ENCODE data around the gene TMCO5A. TPM values are rescaled to one million over a fixed set of nuclear protein-coding genes. Genes with fewer than 3 reads are reported as not detected.

Gene TMCO5A
- total and polyA plus RNA-seq, 2 of the 8 experiments (the other 6 are each of a cell fraction or from before 2014, with no cell fraction given): not detected

DNA sequence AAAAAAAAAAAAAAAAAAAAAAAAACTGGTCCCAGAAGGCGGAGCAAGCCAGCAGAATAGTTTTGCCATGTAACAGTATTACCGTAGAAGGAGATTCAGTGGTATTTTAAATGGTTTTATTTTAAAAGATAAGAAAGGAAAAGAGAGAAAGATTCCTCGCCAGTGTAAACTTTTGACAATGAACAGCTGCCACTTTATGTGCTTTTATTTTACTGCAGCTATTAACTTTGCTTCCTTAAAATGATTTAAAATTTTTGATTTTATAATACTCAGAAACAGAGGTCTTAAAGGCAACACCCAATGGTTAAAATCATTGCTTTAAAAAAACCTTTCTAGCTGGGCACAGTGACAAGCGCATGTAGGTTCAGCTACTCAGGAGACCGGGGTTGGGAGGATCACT, 46.8 kb downstream of the TMCO5A start:
- no peak overlapping the region for H2AK5ac ChIP-seq (ENCODE audit: low read depth, low read length)
- H3K27ac ChIP-seq (ENCODE audit: low read depth, low read length): no peak overlapping the region
- no peaks in the 10 kb centered on the region for H3K23me2 ChIP-seq (ENCODE audit: low read depth, low read length)
- no peak overlapping the region for H4K8ac ChIP-seq (ENCODE audit: extremely low read depth, insufficient read depth, low read length)
- no peak overlapping the region for H2BK20ac ChIP-seq (ENCODE audit: low read length)
- no peaks in the 10 kb centered on the region for H3K27me3 ChIP-seq (replicated peaks in 1 of 4; ENCODE audit: control insufficient read depth in 3 of 4, extremely low read depth in 1 of 4, insufficient read depth in 3 of 4, low read length in 3 of 4)
- no peak overlapping the region for H4K5ac ChIP-seq (ENCODE audit: insufficient read length, low read depth, low read length)
- H3K79me2 ChIP-seq (ENCODE audit: control insufficient read depth in 1 of 2, insufficient read depth in 2 of 2, low read length in 2 of 2): no peaks in the 10 kb centered on the region
- H4K91ac ChIP-seq (replicated peaks; ENCODE audit: insufficient read length, low read length): no peak overlapping the region
- H3K9me3 ChIP-seq (ENCODE audit: insufficient read depth in 2 of 2, low read depth in 1 of 2, low read length in 1 of 2): no peaks in the 10 kb centered on the region
- no peak overlapping the region for H3K4me2 ChIP-seq (ENCODE audit: insufficient read depth in 1 of 2, low read depth in 2 of 2, low read length in 2 of 2)
- H3K4me3 ChIP-seq (ENCODE audit: extremely low read depth in 1 of 4, insufficient read depth in 2 of 4, low read depth in 3 of 4, low read length in 4 of 4): no peak overlapping the region
- no peak overlapping the region for H3K56ac ChIP-seq (replicated peaks; ENCODE audit: insufficient read length, low read depth, low read length)
- no peak overlapping the region for H3K18ac ChIP-seq (ENCODE audit: extremely low read depth, low read length)
- no peak overlapping the region for H2BK5ac ChIP-seq (ENCODE audit: low read depth, low read length)
- POLR2A ChIA-PET (ENCODE audit: partially characterized antibody): no interaction called here
- no peaks in the 10 kb centered on the region for H4K20me1 ChIP-seq (replicated peaks in 1 of 2; ENCODE audit: control insufficient read depth in 1 of 2, insufficient read depth in 2 of 2, low read length in 2 of 2)
- DNase-seq (ENCODE audit: low read depth in 1 of 2, low spot score in 2 of 2) (no peak), FAIRE-seq (no peak)
- no peaks in the 10 kb centered on the region for H3K79me1 ChIP-seq (ENCODE audit: low read depth, low read length)
- H2BK15ac ChIP-seq (ENCODE audit: low read length): no peak overlapping the region
- H3K9ac ChIP-seq (replicated peaks in 1 of 4; ENCODE audit: extremely low read depth in 1 of 4, low read depth in 3 of 4, low read length in 3 of 4): no peak overlapping the region
- no peak overlapping the region for H2BK12ac ChIP-seq (ENCODE audit: low read depth, low read length)
- 87% methylated on average over 5 of the region's 5 CpGs; no CpG with 5 or more reads in 1 of the 2 experiments for whole genome bisulfite sequencing, 2 experiments (ENCODE audit: extremely low coverage in 1 of 2, insufficient coverage in 1 of 2, insufficient read length in 1 of 2, insufficient replicate concordance in 2 of 2, low coverage in 1 of 2, low lambda C conversion rate in 2 of 2, missing lambda C conversion rate in 1 of 2)
- H3K36me3 ChIP-seq (ENCODE audit: control insufficient read depth in 2 of 4, insufficient read depth in 4 of 4, low read length in 3 of 4): no peaks in the 10 kb centered on the region
- no peak overlapping the region for H3K14ac ChIP-seq (ENCODE audit: insufficient read length)
- H3K4me1 ChIP-seq (replicated peaks in 1 of 4; ENCODE audit: control insufficient read depth in 3 of 4, insufficient read depth in 4 of 4, low read length in 3 of 4): no peaks in the 10 kb centered on the region
- TF ChIP-seq POLR2A (IDR thresholded peaks at IDR 0.05; ENCODE audit: control extremely low read depth in 1 of 2, low read depth in 2 of 2, low read length in 2 of 2): no peak
- TF ChIP-seq HDAC6 (IDR thresholded peaks at IDR 0.05; ENCODE audit: low read depth, low read length): no peak
- no peak overlapping the region for H2BK120ac ChIP-seq (replicated peaks; ENCODE audit: low read depth, low read length)
- H2AFZ ChIP-seq (ENCODE audit: low read length): no peak overlapping the region
- CTCF ChIA-PET (ENCODE audit: partially characterized antibody): interaction anchor here (0.6 to 1.6 kb wide), 9 partner anchors 11 to 679 kb away, joined by 3 to 5 read pairs (median 3); no protein-coding TSS in a partner anchor
- no peak overlapping the region for H3K23ac ChIP-seq (ENCODE audit: insufficient read length)
- no peak overlapping the region for H3K4ac ChIP-seq (replicated peaks; ENCODE audit: insufficient read length, low read depth, low read length)

Data from H1 (cell line).